ENCODE measurements around the gene NPTXR.
A peak's percentile ranks its signal among the peaks of the same experiment; 100 is the strongest.
"Not testable (repeated sequence)": the region's sequence is repeated elsewhere in the genome, so short reads cannot be mapped to it uniquely, and the experiment has no call there.

Gene NPTXR

DNA sequence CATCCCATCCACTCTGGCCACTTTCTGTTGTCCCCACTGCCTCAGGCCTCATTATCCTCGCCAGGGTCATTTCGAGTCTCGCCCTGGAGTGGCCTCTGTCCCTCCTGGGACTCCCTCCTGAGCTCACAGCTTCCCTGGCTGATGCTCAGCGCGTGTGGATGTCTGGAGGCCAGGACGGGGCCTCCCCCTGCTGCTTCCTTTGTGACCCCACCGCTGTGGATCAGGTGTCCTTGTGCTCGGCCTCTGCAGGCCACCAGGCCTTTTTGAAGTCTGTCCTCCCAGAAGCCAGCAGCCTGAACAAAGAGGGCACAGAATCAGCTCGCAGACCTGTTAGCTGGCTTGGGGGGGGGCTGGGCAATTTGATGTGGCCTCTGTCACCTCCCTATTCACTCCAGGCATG lies 14.7 kb upstream of the NPTXR start:
- Histone ChIP-seq H3K27me3 (ENCODE audit: insufficient read depth, low read length) (no peaks in the 10 kb centered on the region), H3K36me3 (ENCODE audit: insufficient read depth, low read length) (no peaks in the 10 kb centered on the region), H3K4me3 (ENCODE audit: low read length) (no peak overlapping the region), H2AFZ (ENCODE audit: low read depth, low read length) (no peak overlapping the region), H3K9me3 (ENCODE audit: low read length) (no peaks in the 10 kb centered on the region), H3K4me1 (ENCODE audit: insufficient read depth, low read length) (peaks cover 11% of the 10 kb centered on the region)

DNA sequence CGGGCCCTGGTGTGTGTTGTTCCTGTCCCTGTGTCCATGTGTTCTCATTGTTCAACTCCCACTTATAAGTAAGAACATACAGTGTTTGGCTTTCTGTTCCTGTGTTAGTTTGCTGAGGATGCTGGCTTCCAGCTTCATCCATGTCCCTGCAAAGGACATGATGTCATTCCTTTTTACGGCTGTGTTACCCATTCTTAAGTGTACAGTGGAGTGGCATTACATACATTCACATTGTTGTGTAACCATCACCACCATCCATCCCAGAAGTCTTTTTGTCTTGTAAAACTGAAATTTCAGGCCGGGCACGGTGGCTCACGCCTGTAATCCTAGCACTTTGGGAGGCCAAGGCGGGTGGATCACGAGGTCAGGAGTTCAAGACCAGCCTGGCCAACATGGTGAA lies 10.6 kb upstream of the NPTXR start:
- not testable (repeated sequence) for H3K36me3 ChIP-seq (ENCODE audit: insufficient read depth, low read length)

DNA sequence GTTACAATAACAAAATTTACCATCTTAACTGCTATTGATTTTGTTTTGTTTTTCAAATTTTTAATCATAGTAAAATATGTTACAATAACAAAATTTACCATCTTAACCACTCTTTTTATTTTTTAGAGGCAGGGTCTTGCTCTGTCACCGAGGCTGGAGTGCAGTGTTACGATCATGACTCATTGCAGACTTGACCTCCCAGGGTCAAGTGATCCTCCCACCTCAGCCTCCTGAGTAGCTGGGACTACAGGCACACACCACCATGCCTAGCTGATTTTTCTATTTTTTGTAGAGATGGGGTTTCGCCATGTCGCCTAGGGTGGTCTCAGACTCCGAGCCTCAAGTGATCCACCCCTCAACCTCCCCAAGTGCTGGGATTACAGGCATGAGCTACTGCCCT lies 10.1 kb upstream of the NPTXR start:
- not testable (repeated sequence) for H3K9me3 ChIP-seq (ENCODE audit: low read length); H3K4me3 ChIP-seq (ENCODE audit: low read length); H3K27me3 ChIP-seq (ENCODE audit: insufficient read depth, low read length); H3K36me3 ChIP-seq (ENCODE audit: insufficient read depth, low read length); H2AFZ ChIP-seq (ENCODE audit: low read depth, low read length)
- peaks cover 18% of the 10 kb centered on the region for H3K4me1 ChIP-seq (ENCODE audit: insufficient read depth, low read length)

More for the DNA sequence above, 10.6 kb upstream of the NPTXR start:
- H3K9me3 ChIP-seq (ENCODE audit: low read length); H2AFZ ChIP-seq (ENCODE audit: low read depth, low read length); H3K27me3 ChIP-seq (ENCODE audit: insufficient read depth, low read length); H3K4me3 ChIP-seq (ENCODE audit: low read length): not testable (repeated sequence)
- H3K4me1 ChIP-seq (ENCODE audit: insufficient read depth, low read length), result peaks cover 18% of the 10 kb centered on the region

DNA sequence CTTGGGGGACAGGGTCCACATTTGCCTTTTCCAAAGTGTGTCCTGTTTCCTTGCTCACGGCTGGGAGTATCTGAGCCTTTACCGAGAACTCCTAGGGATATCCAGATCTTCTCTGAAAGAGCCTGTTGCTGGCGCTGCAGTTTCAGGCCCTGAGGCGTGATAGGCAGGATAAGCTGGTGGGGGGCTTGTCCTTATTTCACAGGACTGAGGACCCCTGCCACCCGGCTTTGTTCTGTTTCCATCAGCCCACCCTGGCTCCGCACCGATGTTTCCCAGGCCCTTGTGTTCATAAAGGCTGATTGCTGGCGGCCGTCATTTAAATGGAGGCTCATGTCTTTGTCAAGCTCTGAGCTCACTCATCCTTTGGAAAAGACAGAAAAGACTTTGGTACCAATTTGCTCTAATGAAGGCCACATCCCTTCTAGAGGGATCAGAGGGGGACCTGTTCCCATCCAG lies 9.4 kb upstream of the NPTXR start:
- Histone ChIP-seq H3K36me3 (ENCODE audit: insufficient read depth, low read length) (no peaks in the 10 kb centered on the region), H3K9me3 (ENCODE audit: low read length) (no peaks in the 10 kb centered on the region), H3K27me3 (ENCODE audit: insufficient read depth, low read length) (peaks cover 9% of the 10 kb centered on the region), H3K4me3 (ENCODE audit: low read length) (peak overlapping the region; percentile 9), H2AFZ (ENCODE audit: low read depth, low read length) (no peak overlapping the region), H3K4me1 (ENCODE audit: insufficient read depth, low read length) (peaks cover 12% of the 10 kb centered on the region)

DNA sequence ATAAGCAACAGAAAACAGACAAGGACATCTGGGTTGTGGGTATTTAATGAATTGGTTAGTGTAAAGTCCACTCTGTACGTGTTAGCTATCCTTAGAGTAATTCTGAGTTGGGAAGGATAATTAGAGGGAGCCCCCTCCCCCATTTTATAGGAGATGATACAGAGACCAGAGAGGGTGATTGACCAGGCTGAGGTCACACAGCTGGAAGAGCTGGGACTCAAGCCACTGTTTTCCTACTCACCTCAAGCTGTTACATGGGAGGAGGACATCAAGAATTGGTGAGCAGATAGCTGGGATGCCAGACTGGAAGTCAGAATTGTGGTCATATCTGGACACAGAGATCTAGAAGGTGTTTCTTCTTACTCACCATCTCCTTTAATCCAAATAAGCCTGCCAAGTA lies 8.7 kb upstream of the NPTXR start:
- H3K9me3 ChIP-seq (ENCODE audit: low read length), result no peaks in the 10 kb centered on the region
- no peak overlapping the region for H2AFZ ChIP-seq (ENCODE audit: low read depth, low read length)
- peaks cover 8% of the 10 kb centered on the region for H3K4me1 ChIP-seq (ENCODE audit: insufficient read depth, low read length)
- no peak overlapping the region for H3K4me3 ChIP-seq (ENCODE audit: low read length)
- H3K36me3 ChIP-seq (ENCODE audit: insufficient read depth, low read length), result no peaks in the 10 kb centered on the region
- peaks cover 15% of the 10 kb centered on the region for H3K27me3 ChIP-seq (ENCODE audit: insufficient read depth, low read length)

DNA sequence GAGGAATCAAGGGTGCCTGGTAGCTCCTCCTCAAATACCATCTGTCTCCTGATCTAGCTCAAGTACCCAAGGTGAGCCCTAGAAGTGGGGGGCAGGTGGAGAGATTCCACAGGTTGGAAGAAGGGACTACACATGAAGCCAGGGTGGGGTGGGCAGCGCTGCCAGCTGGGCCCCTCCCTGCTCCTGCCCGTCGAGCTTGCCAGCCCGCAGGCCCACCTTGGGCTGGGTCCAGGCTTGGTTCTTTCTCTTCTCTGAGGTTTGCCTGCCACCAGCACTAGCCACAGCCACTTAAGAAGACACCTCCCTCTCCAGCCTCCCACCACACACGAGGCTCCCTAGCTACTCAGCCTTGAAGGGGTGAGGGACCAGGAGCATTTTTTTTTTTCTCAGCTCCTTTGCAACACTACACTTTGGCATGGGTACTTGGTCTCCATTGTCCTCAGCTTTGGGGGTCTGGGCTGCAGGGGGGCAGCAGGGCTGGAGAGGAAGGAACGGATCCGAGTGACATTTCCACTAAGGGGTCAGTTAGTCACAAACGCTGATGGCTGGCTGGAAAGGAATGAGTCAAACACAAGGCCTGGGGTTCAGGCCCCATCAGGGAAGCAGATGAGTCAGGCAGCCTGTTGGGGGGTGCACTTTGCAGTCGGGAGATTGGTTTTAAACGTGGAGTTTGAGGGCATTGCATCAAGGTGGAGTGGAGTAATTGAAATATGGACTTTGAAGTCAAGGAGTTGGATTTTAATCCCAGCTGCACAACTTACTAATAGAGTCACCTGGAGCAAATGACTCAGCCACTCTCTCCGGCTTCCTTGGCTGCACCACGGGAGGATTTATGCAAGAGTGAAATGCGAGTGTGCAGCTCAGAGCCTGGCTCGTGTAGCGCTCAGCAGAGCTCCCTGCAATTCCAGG lies 7.4 kb upstream of the NPTXR start:
- Histone ChIP-seq H3K27me3 (ENCODE audit: insufficient read depth, low read length) (peaks cover 25% of the 10 kb centered on the region), H3K36me3 (ENCODE audit: insufficient read depth, low read length) (no peaks in the 10 kb centered on the region), H3K4me1 (ENCODE audit: insufficient read depth, low read length) (peaks cover 8% of the 10 kb centered on the region), H3K9me3 (ENCODE audit: low read length) (no peaks in the 10 kb centered on the region), H2AFZ (ENCODE audit: low read depth, low read length) (no peak overlapping the region), H3K4me3 (ENCODE audit: low read length) (no peak overlapping the region)

DNA sequence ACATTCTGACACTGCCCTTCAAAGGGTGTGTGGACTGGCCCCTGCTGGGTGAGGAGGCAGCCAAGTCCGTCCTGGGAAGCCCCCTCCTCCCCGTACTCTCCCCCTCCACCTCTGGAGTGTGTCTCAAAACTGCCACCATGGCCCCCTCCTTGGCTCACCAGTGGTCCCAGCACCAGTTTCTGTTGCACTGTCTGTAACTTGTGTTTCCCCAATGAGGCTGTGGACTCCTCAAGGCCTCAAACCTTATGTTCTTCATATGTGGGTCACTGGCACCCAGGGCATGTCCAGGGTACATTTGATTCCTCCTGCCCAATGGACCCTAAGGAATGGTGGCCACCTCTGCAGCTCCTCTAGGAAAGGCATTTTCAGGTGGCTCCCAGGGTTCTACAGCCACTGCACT lies 6.6 kb upstream of the NPTXR start:
- no peaks in the 10 kb centered on the region for H3K36me3 ChIP-seq (ENCODE audit: insufficient read depth, low read length)
- H2AFZ ChIP-seq (ENCODE audit: low read depth, low read length), result no peak overlapping the region
- H3K4me3 ChIP-seq (ENCODE audit: low read length), result no peak overlapping the region
- peaks cover 8% of the 10 kb centered on the region for H3K4me1 ChIP-seq (ENCODE audit: insufficient read depth, low read length)
- no peaks in the 10 kb centered on the region for H3K9me3 ChIP-seq (ENCODE audit: low read length)
- H3K27me3 ChIP-seq (ENCODE audit: insufficient read depth, low read length), result peaks cover 30% of the 10 kb centered on the region

DNA sequence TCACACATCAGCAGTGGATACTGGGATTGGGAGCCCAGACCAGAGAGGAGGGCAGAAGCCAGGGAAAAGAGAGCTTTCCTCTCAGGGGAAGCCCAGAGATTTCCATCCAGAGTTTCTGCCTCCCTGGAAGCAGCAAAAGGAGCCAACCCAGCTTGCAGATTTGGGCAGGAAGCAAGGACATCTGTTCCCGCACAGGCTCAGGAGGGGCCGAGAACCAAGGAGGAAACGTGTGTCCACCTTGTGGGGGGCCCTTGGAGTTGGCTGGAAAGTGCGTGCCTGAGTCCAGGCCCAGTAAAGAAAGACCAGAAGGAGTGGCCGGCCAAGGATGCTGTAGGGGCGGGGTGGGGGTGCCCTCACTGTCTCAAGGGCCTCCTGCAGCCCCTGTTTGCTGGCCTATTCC lies 6.0 kb upstream of the NPTXR start:
- Histone ChIP-seq H3K4me1 (ENCODE audit: insufficient read depth, low read length) (peaks cover 8% of the 10 kb centered on the region), H3K9me3 (ENCODE audit: low read length) (no peaks in the 10 kb centered on the region), H3K4me3 (ENCODE audit: low read length) (no peak overlapping the region), H2AFZ (ENCODE audit: low read depth, low read length) (no peak overlapping the region), H3K36me3 (ENCODE audit: insufficient read depth, low read length) (no peaks in the 10 kb centered on the region), H3K27me3 (ENCODE audit: insufficient read depth, low read length) (peaks cover 36% of the 10 kb centered on the region)

DNA sequence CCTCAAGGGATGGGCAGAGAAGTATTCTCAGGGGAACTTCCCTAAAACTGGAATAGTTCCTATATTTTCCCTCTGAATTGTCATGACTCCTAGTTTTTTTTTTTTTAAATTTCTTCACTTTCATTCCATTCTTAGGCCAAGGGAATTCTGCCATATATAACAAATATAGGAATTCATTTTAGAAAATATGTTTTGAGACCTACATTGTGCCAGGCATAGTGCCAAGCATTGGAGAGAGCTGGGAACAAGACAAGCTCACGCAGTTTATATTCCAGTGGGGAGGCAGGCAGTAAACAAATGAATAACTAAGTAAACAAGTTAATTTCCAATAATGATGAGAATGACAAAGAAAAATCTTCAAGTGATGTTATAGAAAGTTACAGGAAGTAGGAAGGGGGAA lies 2.6 kb upstream of the NPTXR start:
- Histone ChIP-seq H3K9me3 (ENCODE audit: low read length) (no peaks in the 10 kb centered on the region), H3K4me3 (ENCODE audit: low read length) (no peak overlapping the region), H3K36me3 (ENCODE audit: insufficient read depth, low read length) (no peaks in the 10 kb centered on the region), H3K27me3 (ENCODE audit: insufficient read depth, low read length) (peaks cover 58% of the 10 kb centered on the region), H2AFZ (ENCODE audit: low read depth, low read length) (no peak overlapping the region), H3K4me1 (ENCODE audit: insufficient read depth, low read length) (no peaks in the 10 kb centered on the region)

DNA sequence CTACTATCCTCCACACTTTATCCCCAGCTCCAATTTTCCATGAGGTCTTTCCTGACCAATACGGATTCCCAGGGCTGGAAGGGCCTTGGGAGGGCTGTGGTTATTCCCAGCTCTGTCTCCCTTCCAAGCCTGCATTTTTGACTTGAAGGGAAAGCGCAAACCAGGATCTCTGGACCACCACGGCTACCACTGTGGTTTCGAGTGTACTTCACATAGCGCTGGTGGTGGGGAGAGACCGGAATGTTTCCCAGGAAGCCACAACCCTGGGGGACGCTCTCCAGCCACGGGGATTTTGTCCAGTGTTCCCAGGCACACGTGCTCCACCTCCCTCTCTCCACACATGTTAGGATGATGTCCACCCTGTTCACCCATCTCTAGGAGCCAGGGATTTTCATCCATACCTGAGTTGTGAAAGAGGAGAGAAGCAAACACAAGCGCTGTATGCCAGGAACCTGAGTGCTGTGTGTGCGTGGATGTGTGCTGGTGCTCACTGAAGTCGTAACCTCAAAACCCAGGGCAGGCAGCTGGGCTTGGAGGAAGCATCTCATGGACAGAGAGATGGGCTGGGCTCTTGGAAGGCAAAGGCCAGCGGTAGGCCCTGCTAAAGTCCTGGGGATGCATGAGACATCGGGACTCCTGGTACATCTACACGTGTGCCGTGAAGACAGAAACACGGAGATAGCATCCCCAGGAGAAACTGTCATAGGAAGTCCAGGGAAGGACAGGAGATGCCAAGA lies 1.3 kb upstream of the NPTXR start:
- H3K36me3 ChIP-seq (ENCODE audit: insufficient read depth, low read length), result no peaks in the 10 kb centered on the region
- H3K4me1 ChIP-seq (ENCODE audit: insufficient read depth, low read length), result no peaks in the 10 kb centered on the region
- no peaks in the 10 kb centered on the region for H3K9me3 ChIP-seq (ENCODE audit: low read length)
- H3K4me3 ChIP-seq (ENCODE audit: low read length), result no peak overlapping the region
- H3K27me3 ChIP-seq (ENCODE audit: insufficient read depth, low read length), result peaks cover 69% of the 10 kb centered on the region
- no peak overlapping the region for H2AFZ ChIP-seq (ENCODE audit: low read depth, low read length)

DNA sequence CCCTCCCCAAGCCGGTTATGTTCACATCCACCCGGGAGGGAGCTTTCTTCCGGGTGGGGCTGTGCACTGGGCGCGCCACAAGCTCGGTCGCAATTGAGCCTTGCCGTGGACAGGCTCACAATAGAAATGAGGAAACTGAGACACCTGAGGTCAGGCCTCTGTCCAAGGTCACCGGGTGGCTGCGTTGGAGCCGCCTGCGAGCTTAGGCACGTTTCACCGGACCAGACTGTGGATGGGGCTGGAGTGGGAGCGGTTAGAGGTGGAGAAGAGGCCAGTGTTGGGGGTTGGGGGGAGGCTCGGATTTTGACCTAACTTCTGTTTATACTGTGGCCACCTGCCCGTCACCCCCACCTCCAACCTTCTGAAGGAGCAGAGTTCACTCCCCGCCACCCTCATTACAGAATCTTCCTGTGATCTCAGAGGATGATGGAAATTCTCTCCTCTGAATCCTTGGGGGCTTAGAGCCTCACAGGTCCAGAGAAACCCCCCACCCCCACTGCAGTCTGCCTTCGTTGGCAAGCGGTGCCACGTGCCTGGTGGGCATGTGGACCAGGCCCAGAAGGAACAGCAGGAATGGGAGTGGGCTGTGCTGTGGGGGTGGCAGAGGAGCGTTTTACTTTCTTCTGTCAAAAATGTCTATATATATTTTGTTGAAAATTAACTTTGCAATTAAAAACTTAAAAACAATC lies 631 bp upstream of the NPTXR start:
- Histone ChIP-seq H3K27me3 (ENCODE audit: insufficient read depth, low read length) (peaks cover 72% of the 10 kb centered on the region), H3K4me1 (ENCODE audit: insufficient read depth, low read length) (no peaks in the 10 kb centered on the region), H3K36me3 (ENCODE audit: insufficient read depth, low read length) (no peaks in the 10 kb centered on the region), H3K4me3 (ENCODE audit: low read length) (no peak overlapping the region), H2AFZ (ENCODE audit: low read depth, low read length) (no peak overlapping the region), H3K9me3 (ENCODE audit: low read length) (no peaks in the 10 kb centered on the region)

DNA sequence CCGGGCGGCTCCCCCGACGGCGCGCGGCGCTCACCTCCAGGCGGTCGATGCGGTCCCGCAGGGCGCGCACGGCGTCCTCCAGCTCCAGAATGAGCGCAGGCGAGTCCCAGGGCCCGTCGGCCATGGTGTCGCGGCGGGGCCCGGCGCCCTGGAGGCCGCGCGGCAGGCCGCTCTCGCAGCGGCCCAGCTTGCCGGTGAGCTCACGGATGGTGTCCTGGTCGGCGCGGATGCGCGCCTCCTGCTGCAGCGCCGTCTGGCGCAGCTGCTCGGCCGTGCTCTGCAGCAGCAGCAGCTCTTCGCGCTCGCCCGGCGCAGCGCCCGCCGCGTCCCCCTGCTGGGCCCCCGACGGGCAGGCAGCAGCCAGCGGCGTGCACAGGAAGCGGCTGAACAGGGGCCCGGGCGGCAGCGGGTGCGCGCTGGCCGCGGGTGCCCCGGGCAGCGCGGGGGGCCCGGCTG lies 599 bp downstream of the NPTXR start:
- Histone ChIP-seq H2AFZ (ENCODE audit: low read depth, low read length) (peak overlapping the region; percentile 66), H3K4me3 (ENCODE audit: low read length) (peak overlapping the region; percentile 34), H3K36me3 (ENCODE audit: insufficient read depth, low read length) (no peaks in the 10 kb centered on the region), H3K4me1 (ENCODE audit: insufficient read depth, low read length) (no peaks in the 10 kb centered on the region), H3K27me3 (ENCODE audit: insufficient read depth, low read length) (peaks cover 66% of the 10 kb centered on the region), H3K9me3 (ENCODE audit: low read length) (no peaks in the 10 kb centered on the region)

Measured in neuron (in vitro differentiated cells).